ENCODE results near the gene SLC22A7. TPM values are rescaled to one million over a fixed set of nuclear protein-coding genes. Genes with fewer than 3 reads are reported as not detected.

The SLC22A7 gene
- total RNA-seq, 1 experiment from 2014 or later, result not detected

DNA sequence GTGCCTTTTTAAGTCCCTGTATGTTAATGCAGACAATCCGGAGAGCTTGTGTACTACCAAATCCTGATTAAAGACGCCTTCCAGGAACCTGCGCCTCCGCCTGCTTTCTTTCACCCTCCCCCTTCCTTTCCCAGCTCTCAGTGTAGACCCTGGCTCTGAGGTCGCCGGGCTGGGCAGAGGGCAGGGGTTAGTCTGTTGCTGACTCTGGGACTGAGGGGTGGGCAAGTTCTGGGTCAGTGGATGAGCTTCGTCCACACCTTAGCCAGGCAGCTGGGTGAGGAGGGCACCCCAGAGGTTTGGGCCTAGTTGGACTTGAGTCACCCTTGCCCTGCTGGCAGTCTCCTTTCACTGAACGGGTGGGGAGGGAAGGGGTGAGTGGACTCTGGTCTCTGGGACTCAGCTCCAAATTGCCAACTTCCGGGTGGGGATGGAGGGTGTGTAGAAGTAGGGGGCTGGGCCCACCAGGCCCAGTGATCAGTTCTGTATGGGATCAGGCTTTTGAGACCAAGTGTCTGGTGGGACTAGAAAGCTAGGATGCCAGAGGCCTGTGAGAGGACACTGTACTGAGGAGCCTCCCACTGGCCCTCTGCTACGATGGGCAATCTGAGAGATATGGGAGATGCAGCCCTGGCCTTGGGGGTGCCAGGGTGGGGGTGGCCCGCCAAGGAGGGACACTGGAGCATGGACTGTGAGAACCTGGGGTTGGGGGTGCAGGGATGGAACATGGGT is 21.3 kb upstream of the SLC22A7 start:
- H3K4ac ChIP-seq (ENCODE audit: low read depth, low read length), result no peak overlapping the region
- Mint-ChIP-seq H3K4me3 (peak overlapping the region; percentile 29 to 88; a peak in 4 of 5 replicates), H3K27ac (no peak overlapping the region), H3K4me1 (peaks cover 35 to 47% of the 10 kb centered on the region in 2 experiments), H3K9me3 (no peaks in the 10 kb centered on the region), H3K36me3 (ENCODE audit: insufficient read depth in 1 of 3, low read depth in 3 of 3) (no peaks in the 10 kb centered on the region; a peak in 1 of 7 replicates), H3K27me3 (ENCODE audit: low read depth) (peaks cover 65% of the 10 kb centered on the region)
- H2BK5ac ChIP-seq (ENCODE audit: insufficient read length, low read length), result no peak overlapping the region
- no peaks in the 10 kb centered on the region for H3K79me1 ChIP-seq (ENCODE audit: insufficient read depth, low read depth, low read length, poor library complexity, severe bottlenecking)
- H3K4me1 ChIP-seq (ENCODE audit: insufficient read depth, low read length), result no peaks in the 10 kb centered on the region; the same call in 1 of the 2 replicates
- no peak overlapping the region for H4K91ac ChIP-seq (ENCODE audit: insufficient read length, low read depth, low read length)
- peak overlapping the region; percentile 92 for H3K4me2 ChIP-seq (ENCODE audit: insufficient read depth, insufficient read length, low read length)
- DNase-seq, result no peak
- no peak overlapping the region for H3K23ac ChIP-seq (ENCODE audit: insufficient read length, low read depth, low read length)
- TF ChIP-seq, protein P1, sequence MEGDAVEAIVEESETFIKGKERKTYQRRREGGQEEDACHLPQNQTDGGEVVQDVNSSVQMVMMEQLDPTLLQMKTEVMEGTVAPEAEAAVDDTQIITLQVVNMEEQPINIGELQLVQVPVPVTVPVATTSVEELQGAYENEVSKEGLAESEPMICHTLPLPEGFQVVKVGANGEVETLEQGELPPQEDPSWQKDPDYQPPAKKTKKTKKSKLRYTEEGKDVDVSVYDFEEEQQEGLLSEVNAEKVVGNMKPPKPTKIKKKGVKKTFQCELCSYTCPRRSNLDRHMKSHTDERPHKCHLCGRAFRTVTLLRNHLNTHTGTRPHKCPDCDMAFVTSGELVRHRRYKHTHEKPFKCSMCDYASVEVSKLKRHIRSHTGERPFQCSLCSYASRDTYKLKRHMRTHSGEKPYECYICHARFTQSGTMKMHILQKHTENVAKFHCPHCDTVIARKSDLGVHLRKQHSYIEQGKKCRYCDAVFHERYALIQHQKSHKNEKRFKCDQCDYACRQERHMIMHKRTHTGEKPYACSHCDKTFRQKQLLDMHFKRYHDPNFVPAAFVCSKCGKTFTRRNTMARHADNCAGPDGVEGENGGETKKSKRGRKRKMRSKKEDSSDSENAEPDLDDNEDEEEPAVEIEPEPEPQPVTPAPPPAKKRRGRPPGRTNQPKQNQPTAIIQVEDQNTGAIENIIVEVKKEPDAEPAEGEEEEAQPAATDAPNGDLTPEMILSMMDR (conservative IDR thresholded peaks at IDR 0.05), result no peak
- no peak overlapping the region for H2BK120ac ChIP-seq (ENCODE audit: low read depth, low read length, poor library complexity, severe bottlenecking)
- H3K14ac ChIP-seq (ENCODE audit: insufficient read depth, low read length), result no peak overlapping the region; the same call in 1 of the 2 replicates
- no peak overlapping the region for H2BK12ac ChIP-seq (ENCODE audit: insufficient read length, low read depth, low read length)
- H3K9ac ChIP-seq (ENCODE audit: extremely low read depth, insufficient read length, low read length), result no peak overlapping the region
- H2AFZ ChIP-seq (ENCODE audit: low read length), result no peak overlapping the region
- no peak overlapping the region for H3K56ac ChIP-seq (ENCODE audit: insufficient read length, low read depth, low read length)
- H3T11ph ChIP-seq (ENCODE audit: low read length), result no peak overlapping the region
- no peaks in the 10 kb centered on the region for H4K20me1 ChIP-seq (ENCODE audit: control insufficient read depth, insufficient read depth, insufficient read length)
- H3K9me3 ChIP-seq (ENCODE audit: control insufficient read depth, low read depth, low read length), result no peaks in the 10 kb centered on the region
- H2AK5ac ChIP-seq (ENCODE audit: insufficient read length, low read length), result no peak overlapping the region
- H3K27ac ChIP-seq (ENCODE audit: insufficient read length, low read depth, low read length), result no peak overlapping the region
- peaks cover 12% of the 10 kb centered on the region for H3K23me2 ChIP-seq (ENCODE audit: insufficient read length, low read depth, low read length, poor library complexity, severe bottlenecking)
- H4K5ac ChIP-seq (ENCODE audit: insufficient read length, low read depth, low read length), result no peak overlapping the region
- H3K79me2 ChIP-seq (ENCODE audit: insufficient read depth, low read length), result no peaks in the 10 kb centered on the region
- H3K27me3 ChIP-seq (ENCODE audit: insufficient read depth, low read length), result peaks cover 11% of the 10 kb centered on the region; the same call in 1 of the 2 replicates
- no peak overlapping the region for H3K18ac ChIP-seq (ENCODE audit: insufficient read length, low read depth, low read length)
- no CpG with 5 or more reads among the region's 11 CpGs for WGBS (ENCODE audit: extremely low coverage, insufficient read length, low lambda C conversion rate)
- H2BK20ac ChIP-seq (ENCODE audit: low read depth, low read length, poor library complexity, severe bottlenecking), result no peak overlapping the region
- H4K8ac ChIP-seq (replicated peaks; ENCODE audit: insufficient read length, low read depth, low read length), result no peak overlapping the region
- no peak overlapping the region for H2BK15ac ChIP-seq (ENCODE audit: low read depth, low read length)

Data from H9 (cell line).